ENCODE measurements around the gene PARD3. TPM values are rescaled to one million over a fixed set of nuclear protein-coding genes. Genes with fewer than 3 reads are reported as not detected.
"Not testable (repeated sequence)": the region's sequence is repeated elsewhere in the genome, so short reads cannot be mapped to it uniquely, and the experiment has no call there.

PARD3 gene
- polyA plus RNA-seq, 3 donors: 79.3 to 88.4 (median 87.3) TPM

GRCh38 chr10:34801097-34801733 lies 13.9 kb downstream of the PARD3 start:
- no peak for DNase-seq (ENCODE audit: low read depth in 3 of 3, low spot score in 2 of 3)

- DNase-seq (ENCODE audit: low read depth in 3 of 3, low spot score in 2 of 3): no peak
Measured at GRCh38 chr10:34800624-34801023, 14.5 kb downstream of the PARD3 start.

- no peak for DNase-seq (ENCODE audit: low read depth in 3 of 3, low spot score in 2 of 3)
Measured at GRCh38 chr10:34798654-34799053, 16.4 kb downstream of the PARD3 start.

- no peak for DNase-seq (ENCODE audit: low read depth in 3 of 3, low spot score in 2 of 3)
Measured at GRCh38 chr10:34797155-34797554, 17.9 kb downstream of the PARD3 start.

GRCh38 chr10:34796133-34796532 lies 19.0 kb downstream of the PARD3 start:
- no peak for DNase-seq (ENCODE audit: low read depth in 3 of 3, low spot score in 2 of 3)

DNA sequence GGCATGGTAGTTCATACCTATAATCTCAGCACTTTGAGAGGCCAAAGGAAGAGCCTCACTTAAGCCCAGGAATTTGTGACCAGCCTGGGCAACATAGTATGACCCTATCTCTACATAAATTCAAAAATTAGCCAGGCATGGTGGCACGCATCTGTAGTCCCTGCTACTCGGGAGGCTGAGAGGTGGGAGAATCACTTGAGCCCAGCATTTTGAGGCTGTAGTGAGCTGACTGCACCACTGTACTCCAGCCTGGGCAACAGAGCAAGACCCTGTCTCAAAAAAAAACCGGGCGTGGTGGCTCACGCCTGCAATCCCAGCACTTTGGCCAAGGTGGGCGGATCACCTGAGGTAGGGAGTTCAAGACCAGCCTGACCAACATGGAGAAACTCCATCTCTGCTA lies 19.8 kb downstream of the PARD3 start:
- no peak for DNase-seq (ENCODE audit: low read depth in 3 of 3, low spot score in 2 of 3)

- DNase-seq (ENCODE audit: low read depth in 3 of 3, low spot score in 2 of 3): no peak
Measured at GRCh38 chr10:34794835-34795234, 20.3 kb downstream of the PARD3 start.

- DNase-seq (ENCODE audit: low read depth in 3 of 3, low spot score in 2 of 3): not testable (repeated sequence)
Measured at GRCh38 chr10:34793581-34793980, 21.5 kb downstream of the PARD3 start.

- no peak for DNase-seq (ENCODE audit: low read depth in 3 of 3, low spot score in 2 of 3)
Measured at GRCh38 chr10:34792881-34793280, 22.2 kb downstream of the PARD3 start.

- DNase-seq (ENCODE audit: low read depth in 3 of 3, low spot score in 2 of 3): no peak
Measured at GRCh38 chr10:34791947-34792346, 23.1 kb downstream of the PARD3 start.

DNA sequence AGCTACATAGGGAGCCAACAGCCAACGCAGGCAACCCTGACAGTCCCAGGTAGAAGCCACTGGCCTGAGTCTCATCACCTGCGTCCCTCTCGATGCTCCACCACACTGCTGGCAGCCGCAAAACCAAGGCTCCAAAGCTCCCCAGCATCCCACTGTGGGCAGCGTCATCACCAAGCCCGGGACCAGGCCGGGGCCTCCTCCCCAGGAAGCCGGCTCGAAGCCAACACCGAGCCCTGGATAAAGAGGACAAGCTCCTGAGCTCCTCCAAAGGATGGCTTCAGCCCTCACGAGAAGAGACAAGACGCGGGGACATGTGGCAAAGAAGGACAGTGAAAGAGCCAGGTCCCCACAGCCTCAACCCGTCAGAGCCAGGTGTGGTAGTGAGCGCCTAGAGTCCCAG lies 23.9 kb downstream of the PARD3 start:
- no peak for DNase-seq (ENCODE audit: low read depth in 3 of 3, low spot score in 2 of 3)

- no peak for DNase-seq (ENCODE audit: low read depth in 3 of 3, low spot score in 2 of 3)
Measured at GRCh38 chr10:34789966-34790506, 25.1 kb downstream of the PARD3 start.

DNA sequence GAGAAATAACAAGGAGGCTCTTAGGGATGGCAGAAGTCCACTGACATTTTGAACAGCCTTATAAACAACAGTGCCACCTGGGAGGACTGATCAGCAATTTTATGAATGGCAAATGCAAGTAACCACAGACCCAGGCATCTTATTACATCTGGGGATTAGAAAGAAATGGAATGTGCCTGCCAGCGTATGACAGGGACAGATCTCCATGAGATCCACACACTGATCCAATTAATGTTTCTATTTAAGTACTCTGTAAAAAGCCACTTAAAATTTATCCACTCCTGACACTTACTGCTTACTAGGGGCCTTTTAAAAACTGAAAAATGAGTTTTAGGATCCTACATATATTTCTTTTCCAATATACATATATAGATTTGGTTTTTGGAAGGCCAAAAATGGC lies 28.6 kb downstream of the PARD3 start:
- no peak for DNase-seq (ENCODE audit: low read depth in 3 of 3, low spot score in 2 of 3)

GRCh38 chr10:34781711-34782110 lies 33.4 kb downstream of the PARD3 start:
- DNase-seq (ENCODE audit: low read depth in 3 of 3, low spot score in 2 of 3): no peak

- peak; percentile 47 to 65 (median 57) for DNase-seq (ENCODE audit: low read depth in 3 of 3, low spot score in 2 of 3)
Measured at GRCh38 chr10:34780818-34781380, 34.2 kb downstream of the PARD3 start.

DNA sequence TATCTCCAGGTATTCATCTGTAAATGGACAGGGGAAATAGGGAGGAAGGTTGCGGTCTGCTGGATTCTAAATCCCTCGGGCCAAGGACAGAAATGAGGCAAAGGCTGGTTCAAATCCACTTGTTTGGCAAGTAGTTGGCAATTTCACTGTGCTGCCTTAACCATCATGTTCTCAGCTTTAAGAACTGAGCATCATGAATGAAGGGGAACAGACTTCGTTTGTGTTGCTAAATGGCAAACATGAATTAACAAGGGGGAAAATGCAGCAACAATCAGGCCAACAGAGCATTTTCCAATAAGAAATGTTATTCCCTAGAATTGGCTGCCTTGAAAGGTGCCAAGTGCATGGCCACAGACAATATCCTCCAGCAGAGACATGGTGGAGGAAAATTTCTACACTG lies 36.9 kb downstream of the PARD3 start:
- DNase-seq (ENCODE audit: low read depth in 3 of 3, low spot score in 2 of 3): no peak

DNA sequence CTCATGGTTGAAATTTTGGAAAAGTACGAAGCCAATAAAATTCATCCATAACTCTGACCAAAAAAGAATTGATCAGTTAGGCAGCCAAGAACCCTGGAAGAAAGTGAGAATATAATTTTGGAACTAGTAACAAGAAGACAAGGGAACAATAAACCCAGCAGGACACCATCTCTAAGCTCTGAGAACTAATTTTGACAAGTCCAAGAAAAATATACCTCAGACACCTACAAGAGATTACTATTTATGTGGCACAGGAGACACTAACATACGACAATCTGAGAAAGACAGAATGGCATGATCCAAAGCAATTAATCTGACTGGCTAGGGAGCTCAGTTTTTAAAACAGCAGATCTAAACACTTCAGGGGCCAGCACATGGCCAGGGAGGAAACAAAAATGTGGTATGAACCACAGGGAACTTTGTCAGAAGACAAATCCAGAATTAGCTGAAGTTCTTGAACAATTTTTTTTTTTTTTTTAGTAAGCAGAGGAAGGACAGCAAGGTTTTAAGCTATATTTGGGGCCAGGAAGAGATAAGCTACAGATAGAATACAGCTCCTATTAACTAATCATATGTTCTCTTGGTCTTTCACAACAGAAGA lies 38.9 kb downstream of the PARD3 start:
- DNase-seq (ENCODE audit: low read depth in 3 of 3, low spot score in 2 of 3): no peak

GRCh38 chr10:34775044-34775637 lies 40.0 kb downstream of the PARD3 start:
- DNase-seq (ENCODE audit: low read depth in 3 of 3, low spot score in 2 of 3): no peak

DNA sequence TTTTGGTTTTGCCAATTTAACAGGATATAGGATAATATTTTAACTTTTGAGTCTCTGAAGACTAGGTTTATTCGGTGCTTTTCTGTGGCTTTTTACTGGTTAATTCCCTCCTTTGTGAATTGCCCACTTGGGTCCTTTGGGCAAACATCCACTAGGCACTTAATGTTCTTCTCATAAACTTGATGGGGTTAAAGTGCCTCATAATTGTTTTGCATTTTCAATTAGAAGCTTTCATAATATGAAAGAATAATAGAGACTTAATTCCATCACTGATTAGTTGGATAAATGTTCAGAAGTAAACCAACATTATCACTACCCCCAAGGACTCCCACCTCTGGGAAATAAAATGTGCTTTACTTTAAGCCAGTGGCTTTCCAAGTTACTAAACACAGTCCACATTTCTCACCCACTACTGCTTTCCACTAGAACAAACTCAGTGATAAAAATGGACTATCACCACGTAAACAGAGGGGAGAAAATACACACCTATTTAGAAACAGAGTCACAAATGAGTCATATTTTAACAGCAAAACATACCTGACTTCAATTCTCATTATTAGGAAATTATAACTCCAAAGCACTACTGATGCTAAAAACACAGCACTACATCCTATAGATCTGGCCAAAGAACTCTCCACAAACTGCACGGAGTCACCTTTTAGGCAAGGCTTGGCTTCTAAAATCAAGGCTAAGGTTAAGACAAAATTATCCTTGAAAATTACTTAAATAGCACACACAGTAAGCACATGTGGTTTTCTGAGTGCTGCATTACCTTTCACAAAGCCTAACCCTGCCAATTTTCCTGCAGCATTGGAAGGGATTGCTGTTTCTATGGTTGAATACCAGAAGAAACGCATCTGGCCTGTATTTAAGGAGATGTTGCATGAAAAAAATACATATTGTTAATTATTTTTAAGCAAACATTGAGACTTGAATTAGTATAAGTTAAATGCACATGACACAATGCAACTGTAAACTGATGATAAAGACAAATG lies 41.2 kb downstream of the PARD3 start:
- DNase-seq (ENCODE audit: low read depth in 3 of 3, low spot score in 2 of 3): no peak

DNA sequence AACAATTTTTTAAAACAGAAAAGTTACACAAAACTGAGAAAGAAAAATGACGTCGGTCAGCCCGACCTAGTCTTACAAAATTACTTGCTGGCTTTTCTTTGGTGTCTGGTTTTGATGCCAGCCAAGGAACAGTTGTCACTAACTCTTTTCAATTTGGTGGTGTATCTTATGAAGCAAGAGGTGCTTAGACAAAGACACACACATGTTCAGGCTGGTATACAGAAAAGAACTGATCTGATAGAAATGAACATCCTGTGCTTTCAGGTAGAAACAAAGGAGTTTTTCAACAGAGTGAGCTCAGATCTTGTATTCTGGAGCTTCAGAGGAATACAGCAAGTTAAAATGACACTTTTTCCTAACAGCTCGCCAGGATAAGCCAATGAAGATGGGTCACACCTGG lies 43.6 kb downstream of the PARD3 start:
- no peak for DNase-seq (ENCODE audit: low read depth in 3 of 3, low spot score in 2 of 3)

DNA sequence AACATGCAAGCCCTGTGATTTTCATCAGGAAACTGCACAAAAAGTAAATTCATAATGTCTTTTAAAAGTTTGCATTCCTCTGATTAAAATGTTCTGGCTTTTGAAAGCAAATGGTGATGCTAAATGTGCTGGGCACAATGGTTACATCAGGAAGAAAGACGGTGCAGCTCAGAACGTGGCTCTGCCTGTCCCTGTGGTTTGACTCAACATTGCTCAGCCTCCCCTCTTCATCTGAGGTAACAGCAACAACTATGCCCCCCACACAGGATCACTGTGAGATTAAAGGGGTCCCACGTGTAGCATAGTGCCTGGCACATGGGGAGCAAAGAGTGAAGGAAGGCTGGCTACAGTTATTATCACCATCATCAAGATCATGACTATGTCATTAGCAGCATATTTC lies 44.0 kb downstream of the PARD3 start:
- DNase-seq (ENCODE audit: low read depth in 3 of 3, low spot score in 2 of 3): no peak

All from right renal cortex interstitium (tissue), 3 donors.